ENCODE measurements around the gene TSSC4.

- TF ChIP-seq, protein P1, sequence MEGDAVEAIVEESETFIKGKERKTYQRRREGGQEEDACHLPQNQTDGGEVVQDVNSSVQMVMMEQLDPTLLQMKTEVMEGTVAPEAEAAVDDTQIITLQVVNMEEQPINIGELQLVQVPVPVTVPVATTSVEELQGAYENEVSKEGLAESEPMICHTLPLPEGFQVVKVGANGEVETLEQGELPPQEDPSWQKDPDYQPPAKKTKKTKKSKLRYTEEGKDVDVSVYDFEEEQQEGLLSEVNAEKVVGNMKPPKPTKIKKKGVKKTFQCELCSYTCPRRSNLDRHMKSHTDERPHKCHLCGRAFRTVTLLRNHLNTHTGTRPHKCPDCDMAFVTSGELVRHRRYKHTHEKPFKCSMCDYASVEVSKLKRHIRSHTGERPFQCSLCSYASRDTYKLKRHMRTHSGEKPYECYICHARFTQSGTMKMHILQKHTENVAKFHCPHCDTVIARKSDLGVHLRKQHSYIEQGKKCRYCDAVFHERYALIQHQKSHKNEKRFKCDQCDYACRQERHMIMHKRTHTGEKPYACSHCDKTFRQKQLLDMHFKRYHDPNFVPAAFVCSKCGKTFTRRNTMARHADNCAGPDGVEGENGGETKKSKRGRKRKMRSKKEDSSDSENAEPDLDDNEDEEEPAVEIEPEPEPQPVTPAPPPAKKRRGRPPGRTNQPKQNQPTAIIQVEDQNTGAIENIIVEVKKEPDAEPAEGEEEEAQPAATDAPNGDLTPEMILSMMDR (conservative IDR thresholded peaks at IDR 0.05): no peak
- no peak for TF ChIP-seq EZH2 (IDR thresholded peaks at IDR 0.05; ENCODE audit: low read depth)
Observed at GRCh38 chr11:2385156-2386151, 15.1 kb upstream of the TSSC4 start.

Data from PC-9 (cell line).